Activated naive CD4-positive, alpha-beta T cell treated with anti-CD3 and anti-CD28 coated beads, Interleukin-2, amount 50 U/mL, for 16 hours (primary cell): ENCODE measurements around the gene NAALADL1.
"Not testable (repeated sequence)": the region's sequence is repeated elsewhere in the genome, so short reads cannot be mapped to it uniquely, and the experiment has no call there.

Experiments
- DNase-seq: peaks from one replicate; pipeline ENCODE4 v3.0.0-alpha.2; 2020

Gene NAALADL1

DNA sequence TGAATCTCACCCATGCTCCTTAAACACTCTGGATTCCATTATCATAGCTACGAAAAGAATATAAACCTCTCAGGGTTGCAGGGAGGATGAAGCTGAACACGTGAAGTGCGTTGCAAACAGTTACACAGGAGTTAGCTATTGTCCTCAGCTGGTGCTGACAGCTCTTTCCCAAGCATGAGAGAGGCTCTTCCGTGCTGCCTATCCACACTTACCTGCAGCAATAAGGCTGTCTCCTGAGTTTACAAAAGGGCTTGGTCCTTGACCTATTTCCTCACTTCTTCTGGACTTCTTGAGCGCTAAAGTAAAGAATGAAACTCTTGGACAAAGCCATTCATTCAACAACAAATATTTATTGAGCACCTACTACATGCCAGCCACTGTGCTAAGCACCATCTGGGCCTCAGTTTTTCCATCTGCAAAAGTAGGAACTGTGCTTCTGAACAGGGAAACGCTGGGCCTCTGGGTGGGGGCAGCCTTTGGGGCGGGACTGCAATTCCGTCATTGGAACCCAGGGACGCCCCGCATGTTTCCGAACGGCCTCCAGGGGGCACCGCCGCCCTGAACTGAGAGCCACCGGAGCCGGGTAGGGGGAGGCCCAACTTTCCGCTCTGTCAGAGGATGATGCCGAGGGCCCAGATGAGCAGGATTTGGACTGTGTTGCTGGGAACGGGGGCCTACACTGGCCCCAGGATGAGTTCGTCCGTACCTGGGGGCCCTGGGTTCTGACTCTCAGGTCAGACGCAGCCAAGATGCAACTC lies 45.0 kb downstream of the NAALADL1 start:
- DNase-seq: peak; percentile 92

DNA sequence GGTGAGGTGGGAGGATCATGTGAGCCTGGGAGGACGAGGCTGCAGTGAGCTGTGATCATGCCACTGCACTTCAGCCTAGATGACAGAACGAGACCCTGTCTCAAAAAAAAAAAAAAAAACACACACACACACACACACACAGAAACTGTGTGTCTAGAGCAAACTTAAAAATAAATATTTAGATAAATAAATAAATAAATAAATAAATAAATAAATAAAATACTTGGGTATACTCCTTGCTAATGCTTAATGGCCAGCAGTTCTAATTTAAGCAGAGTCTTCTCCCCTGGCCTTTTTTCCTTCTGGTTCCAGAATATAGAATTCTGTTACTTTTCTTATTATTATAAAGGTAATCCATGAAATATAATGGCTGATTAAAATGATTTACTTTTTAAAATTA lies 49.5 kb downstream of the NAALADL1 start:
- DNase-seq: no peak

DNA sequence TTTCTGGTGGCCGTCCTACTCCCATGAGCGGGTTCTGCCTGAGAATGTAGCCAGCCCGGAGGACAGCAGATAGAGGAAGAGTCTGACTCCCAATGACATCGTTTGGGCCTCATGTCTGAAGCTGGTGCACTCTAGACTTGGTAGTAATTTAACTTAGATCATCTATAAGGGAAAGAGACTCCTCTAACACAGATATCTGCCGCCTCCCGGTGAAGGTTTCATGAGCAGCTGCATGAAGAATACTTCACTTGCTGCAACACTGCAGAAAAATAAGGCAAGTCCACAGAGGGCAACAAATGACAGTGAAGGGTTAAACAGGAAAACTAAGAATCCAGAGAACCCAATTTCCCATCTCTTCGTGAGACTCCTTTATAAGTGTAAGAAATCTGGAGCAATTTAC lies 50.3 kb downstream of the NAALADL1 start:
- no peak for DNase-seq

DNA sequence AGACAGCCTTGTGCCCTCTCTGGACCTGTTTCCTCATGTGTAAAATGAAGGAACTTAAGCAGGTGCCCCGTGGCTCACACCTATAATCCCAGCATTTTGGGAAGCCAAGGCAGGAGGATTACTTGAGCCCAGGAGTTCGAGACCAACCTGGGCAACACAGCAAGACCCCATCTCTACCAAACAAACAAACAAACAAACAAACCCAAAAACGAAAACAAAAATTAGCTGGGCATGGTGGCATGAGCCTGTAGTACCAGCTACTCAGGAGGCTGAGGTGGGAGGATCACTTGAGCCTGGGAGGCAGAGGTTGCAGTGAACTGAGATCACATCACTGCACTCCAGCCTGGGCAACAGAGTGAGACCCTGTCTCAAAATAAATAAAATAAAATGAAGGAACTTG lies 54.4 kb downstream of the NAALADL1 start:
- DNase-seq: not testable (repeated sequence)

DNA sequence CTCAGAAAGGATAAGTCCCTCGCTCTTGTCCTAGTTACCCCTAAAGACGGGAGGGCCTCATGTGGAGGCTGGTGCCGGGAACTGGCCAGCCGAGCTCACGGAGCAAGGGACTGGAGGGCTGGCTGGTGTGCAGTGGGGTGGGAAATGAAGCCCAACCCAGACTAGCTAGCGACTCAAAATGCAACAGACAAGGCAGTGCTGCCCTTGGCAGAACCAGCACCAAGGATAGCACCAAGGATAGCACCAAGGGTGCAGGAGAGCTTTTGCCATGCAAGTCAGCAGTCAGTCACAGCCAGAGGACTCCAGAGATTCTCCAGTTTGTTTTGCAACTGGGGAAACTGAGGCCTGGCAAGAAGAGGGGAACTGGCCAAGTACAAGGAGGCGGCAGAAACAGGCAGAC lies 55.1 kb downstream of the NAALADL1 start:
- no peak for DNase-seq

DNA sequence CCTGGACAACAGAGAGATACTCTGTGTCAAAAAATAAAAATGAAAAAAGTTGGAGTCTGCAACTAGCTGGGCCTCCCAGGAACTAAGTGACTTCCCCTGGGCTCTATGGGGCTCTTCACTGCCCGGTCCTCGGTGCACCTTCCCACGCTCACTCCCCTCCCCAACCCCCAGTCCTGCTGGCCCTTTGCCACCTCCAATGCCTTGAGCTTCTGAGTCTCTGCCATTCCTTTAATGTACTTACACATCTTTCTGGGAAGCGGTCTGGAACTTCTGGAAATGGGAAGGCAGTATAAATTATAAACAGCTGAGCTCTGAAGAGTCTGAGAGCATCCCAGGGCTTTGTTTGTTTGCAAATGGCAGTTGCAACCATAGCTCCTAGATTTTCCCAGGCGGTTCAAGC lies 55.6 kb downstream of the NAALADL1 start:
- no peak for DNase-seq

DNA sequence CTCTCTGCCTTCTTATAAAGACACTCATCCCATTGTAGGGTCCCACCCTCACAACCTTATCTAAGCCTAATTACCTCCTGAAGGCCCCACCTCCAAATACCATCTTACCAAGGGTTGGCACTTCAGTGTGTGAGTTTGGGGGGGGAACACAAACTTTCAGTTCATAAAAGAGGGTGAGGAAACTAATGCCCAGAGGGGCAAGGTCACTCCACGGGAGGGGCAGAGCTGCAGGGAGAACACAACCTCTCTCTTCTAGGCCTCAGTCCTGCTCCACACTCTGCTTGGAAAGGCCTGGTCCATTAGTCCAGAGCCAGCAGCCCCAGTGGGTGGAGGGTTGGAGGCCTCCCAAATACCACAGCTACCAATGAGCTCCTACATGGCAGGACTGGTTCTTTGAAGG lies 58.9 kb downstream of the NAALADL1 start:
- DNase-seq: no peak

DNA sequence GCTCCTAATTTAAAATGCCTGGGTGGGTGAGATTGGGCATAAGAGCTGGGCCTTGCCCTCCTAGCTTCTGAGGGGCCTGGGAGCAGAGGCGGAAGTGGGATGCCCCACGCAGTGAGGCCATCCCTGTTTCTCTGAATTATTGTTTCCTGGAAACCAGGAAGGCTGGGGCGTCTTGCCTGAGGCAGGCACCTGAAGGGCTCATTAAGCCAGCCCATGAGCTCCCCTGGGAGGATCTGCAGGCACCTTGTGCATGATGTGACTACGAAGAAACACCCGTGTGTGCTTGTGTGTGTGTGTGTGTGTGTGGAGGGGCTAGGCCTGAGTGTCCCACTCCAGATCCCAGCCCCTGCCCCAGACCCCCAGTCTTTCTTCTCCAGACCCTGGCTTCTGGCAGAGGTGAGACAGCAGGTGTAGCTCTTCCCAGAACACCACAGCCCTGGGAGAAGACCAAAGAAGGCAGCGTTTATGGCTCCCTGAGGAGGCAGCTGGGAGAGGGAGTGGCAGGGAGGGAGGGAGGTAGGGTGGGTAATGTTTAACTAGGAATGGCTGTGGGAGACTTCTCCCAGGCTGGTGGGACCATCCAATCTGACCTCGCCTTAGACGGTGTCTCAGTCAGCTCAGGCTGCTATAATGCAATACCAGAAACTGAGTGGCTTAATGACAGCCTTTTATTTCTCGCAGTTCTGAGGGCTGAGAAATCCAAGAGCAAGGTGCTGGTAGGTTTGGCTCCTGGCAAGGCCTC lies 59.5 kb downstream of the NAALADL1 start:
- no peak for DNase-seq

DNA sequence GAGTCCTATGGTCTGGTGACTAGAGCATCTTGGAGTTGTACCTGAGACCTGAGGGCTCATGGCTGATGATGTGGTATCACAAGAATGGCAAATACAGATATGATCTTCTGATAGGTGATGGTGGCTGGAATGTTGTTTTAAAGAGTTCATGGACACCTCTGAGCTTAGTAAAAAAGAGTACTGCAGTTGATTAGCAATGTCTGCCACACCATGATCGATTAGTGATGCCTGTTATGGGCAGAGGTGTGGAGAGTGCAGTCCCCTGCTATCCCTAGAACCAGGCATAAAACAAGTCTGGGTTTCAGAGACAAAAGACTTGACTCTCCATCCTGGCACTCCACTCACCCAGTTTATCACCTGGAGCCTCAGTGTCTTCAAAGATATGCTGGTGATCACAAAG lies 60.2 kb downstream of the NAALADL1 start:
- no peak for DNase-seq

DNA sequence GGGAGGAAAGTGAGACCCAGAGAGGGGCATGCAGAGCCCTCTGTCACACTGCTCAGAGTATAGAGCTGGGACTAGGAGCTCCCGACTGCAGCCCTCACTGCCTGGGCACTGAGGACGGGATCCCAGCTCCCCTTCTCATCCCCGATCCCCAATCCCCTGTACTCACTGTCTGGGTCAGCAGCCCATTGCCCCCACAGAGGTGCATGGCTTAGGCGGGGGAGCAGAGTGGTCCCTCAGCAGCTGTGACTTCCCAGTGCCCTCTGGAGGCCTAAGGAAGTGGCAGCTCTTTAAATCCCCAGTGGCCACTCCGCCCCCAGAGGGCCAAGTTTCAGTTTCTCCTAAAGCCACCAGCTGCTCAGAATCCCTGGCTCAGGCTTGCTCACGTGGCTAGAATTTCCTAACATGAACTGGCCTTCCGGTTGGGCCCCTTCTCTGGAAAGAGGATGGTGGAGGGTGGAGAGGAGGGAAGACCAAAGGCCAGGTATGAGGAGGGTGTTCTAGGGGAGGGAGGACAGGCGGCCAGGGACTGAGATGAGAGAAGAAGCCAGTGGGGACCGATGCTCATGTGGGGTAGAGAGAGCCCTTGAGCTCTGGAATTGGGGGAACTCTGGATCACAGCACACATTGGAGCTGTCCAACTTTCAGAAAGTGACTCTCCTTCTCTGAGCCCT lies 61.5 kb downstream of the NAALADL1 start, which contains the start of gene BATF2:
Gene BATF2 (minus strand): TSS at position 262 of the 671 bp plus-strand sequence. CDS start 57 bp downstream, at position 205.
- DNase-seq: no peak

DNA sequence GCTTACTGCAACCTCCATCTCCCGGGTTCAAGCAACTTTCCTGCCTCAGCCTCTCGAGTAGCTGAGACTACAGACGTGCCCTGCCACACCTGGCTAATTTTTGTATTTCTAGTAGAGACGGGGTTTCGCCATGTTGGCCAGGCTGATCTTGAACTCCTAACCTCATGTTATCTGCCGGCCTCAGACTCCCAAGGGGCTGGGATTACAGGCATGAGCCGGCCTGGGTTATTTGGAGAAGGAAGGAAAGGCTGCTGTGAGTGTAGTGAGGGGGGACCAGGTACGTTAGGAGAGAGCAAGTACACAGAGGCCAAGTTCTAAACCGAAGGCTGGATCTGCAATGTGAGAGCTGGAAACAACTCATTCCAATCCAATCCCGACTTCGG lies 62.0 kb downstream of the NAALADL1 start:
- DNase-seq: no peak
